ENCODE measurements around the gene NRP1.

The NRP1 gene

GRCh38 chr10:33164060-33164709, 170.3 kb downstream of the NRP1 start:
- no peak overlapping the region for H3K4me3 ChIP-seq (ENCODE audit: low read length)
- no peak for TF ChIP-seq ZNF274 (IDR thresholded peaks at IDR 0.05; ENCODE audit: low read depth, low read length)

- no peak overlapping the region for H3K4me3 ChIP-seq (ENCODE audit: low read length)
- no peak for TF ChIP-seq ZNF274 (IDR thresholded peaks at IDR 0.05; ENCODE audit: low read depth, low read length)
Measured at GRCh38 chr10:33162248-33162575, 172.3 kb downstream of the NRP1 start.

GRCh38 chr10:33161550-33162247, 172.8 kb downstream of the NRP1 start:
- H3K4me3 ChIP-seq (ENCODE audit: low read length): no peak overlapping the region
- TF ChIP-seq ZNF274 (IDR thresholded peaks at IDR 0.05; ENCODE audit: low read depth, low read length): no peak

DNA sequence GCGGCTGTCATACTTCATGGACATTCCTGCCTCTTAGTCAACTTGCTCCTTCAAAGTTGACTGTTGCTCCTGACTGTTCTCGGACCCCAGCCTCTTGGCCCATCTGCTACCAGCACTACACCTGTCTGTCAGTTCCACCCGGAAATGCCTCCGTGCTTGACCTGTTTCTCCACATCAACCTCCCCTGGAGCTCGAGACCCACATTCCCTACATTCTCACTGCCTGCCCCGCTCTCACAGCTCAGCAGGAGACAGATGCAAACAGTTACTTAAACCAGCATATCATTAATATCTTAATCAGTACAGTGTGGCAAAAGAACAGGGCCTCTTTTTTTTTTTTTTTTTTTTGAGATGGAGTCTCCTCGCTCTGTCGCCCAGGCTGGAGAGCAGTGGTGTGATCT, 174.3 kb downstream of the NRP1 start:
- no peak for TF ChIP-seq ZNF274 (IDR thresholded peaks at IDR 0.05; ENCODE audit: low read depth, low read length)
- H3K4me3 ChIP-seq (ENCODE audit: low read length): no peak overlapping the region

DNA sequence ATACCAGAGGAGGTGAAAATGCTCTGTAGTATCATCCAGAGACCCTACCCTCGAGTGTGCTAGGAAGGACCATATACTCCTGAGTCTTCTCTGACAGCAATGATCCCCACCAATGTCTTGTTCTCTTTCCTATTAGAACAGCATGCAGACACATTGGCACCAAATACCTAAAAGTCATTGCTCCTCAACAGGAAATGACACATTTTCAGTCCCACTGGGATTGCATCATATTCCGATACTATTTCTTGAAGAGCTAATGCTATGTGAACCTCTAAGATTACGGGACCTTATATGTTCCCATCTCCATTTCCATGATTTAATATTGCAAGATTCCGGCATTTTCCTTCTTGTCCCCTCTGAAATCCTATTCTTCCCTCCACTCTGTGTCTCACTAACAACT, 177.4 kb downstream of the NRP1 start:
- H3K4me3 ChIP-seq (ENCODE audit: low read length): no peak overlapping the region
- TF ChIP-seq ZNF274 (IDR thresholded peaks at IDR 0.05; ENCODE audit: low read depth, low read length): no peak

DNA sequence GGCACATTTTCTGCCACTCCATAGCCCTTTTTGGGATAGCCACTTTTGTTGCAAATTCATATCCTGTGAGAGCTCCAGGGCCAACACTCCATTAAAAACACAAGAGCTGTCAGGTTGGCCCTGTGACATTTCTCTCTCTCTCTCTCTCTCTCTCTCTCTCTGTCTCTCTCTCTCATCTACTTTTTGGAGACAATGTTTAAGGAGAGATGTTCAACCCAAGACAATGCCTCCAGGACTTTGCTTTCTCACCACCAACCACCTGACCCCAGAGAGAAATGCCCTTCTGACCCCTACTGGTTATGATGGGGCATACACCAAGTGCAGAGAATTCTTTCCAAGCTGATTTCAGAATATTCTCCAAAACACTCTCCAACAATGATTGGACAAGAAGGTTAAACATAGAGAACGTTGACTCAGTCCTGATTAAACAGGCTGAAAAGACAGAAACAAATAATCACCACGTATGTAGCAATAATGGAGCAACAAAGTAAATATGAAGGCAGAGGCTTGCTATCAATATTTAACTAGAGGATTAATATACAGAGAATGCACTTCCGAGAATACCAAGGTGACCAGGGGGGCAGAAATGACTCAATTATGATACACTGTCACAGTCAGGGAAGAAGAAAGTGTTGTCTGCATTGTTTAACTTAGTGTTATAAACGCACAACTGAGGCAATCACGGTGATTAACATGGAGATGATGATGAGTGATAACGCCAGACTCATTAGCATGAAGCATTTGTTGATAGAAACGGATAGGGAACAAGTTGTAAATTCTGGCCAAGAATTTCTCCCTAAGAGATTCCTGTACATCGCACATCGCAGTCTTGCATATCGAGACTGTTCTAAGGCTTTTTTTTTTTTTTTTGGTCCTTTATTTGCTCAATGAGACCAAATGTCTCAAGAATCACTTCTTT, 178.5 kb downstream of the NRP1 start:
- no peak overlapping the region for H3K4me3 ChIP-seq (ENCODE audit: low read length)
- TF ChIP-seq ZNF274 (IDR thresholded peaks at IDR 0.05; ENCODE audit: low read depth, low read length): no peak

DNA sequence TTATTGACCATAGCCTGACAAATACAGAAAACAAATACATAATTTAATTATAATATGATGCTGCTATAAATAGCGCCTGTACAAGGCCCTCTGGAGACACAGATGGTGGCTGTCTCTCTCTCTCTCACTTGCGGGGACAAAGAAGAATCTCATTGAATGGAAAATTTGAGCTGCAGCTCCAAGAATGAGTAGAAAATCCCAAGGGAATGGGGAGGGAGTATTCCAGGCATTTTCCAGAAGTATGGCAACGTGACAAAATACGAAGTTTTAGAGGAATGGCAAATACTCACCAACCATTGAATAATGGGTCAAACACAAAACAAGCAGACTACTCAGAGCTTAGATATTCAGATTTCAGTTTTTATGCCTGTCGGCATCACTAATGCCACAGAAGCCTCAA, 179.9 kb downstream of the NRP1 start:
- H3K4me3 ChIP-seq (ENCODE audit: low read length): no peak overlapping the region
- no peak for TF ChIP-seq ZNF274 (IDR thresholded peaks at IDR 0.05; ENCODE audit: low read depth, low read length)

GRCh38 chr10:33153968-33154327, 180.5 kb downstream of the NRP1 start:
- no peak overlapping the region for H3K4me3 ChIP-seq (ENCODE audit: low read length)
- TF ChIP-seq ZNF274 (IDR thresholded peaks at IDR 0.05; ENCODE audit: low read depth, low read length): no peak

GRCh38 chr10:33153251-33153967, 181.1 kb downstream of the NRP1 start:
- no peak overlapping the region for H3K4me3 ChIP-seq (ENCODE audit: low read length)
- no peak for TF ChIP-seq ZNF274 (IDR thresholded peaks at IDR 0.05; ENCODE audit: low read depth, low read length)

- TF ChIP-seq ZNF274 (IDR thresholded peaks at IDR 0.05; ENCODE audit: low read depth, low read length): no peak
- no peak overlapping the region for H3K4me3 ChIP-seq (ENCODE audit: low read length)
Measured at GRCh38 chr10:33152750-33153149, 181.7 kb downstream of the NRP1 start.

GRCh38 chr10:33152146-33152545, 182.3 kb downstream of the NRP1 start:
- H3K4me3 ChIP-seq (ENCODE audit: low read length): no peak overlapping the region
- TF ChIP-seq ZNF274 (IDR thresholded peaks at IDR 0.05; ENCODE audit: low read depth, low read length): no peak

DNA sequence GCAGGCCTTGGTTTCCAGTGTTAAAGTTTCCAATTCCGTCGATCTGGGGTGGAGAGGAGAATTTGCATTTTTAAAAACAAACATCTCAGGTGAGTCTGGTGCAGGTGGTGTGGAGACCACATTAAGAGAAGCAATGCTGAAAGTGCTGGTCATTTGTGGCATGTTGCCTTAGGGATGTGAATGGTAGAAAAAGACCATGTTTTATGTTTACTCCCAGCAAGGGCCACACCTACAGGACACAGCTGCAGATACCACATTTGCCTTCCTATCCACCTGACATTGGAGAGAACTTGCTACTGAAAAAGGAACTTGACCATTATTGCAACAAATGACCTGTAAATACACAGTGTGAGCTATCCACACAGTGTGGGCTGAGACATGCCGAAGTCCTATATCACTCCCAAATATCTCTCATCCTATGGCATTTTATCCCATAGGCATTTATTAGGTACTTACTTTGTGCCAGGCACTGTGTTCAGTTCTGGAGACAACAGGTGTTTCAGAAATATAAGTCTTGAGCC, 183.1 kb downstream of the NRP1 start:
- H3K4me3 ChIP-seq (ENCODE audit: low read length): no peak overlapping the region
- TF ChIP-seq ZNF274 (IDR thresholded peaks at IDR 0.05; ENCODE audit: low read depth, low read length): no peak

GRCh38 chr10:33150889-33151288, 183.6 kb downstream of the NRP1 start:
- no peak overlapping the region for H3K4me3 ChIP-seq (ENCODE audit: low read length)
- no peak for TF ChIP-seq ZNF274 (IDR thresholded peaks at IDR 0.05; ENCODE audit: low read depth, low read length)

GRCh38 chr10:33150146-33150545, 184.3 kb downstream of the NRP1 start:
- no peak for TF ChIP-seq ZNF274 (IDR thresholded peaks at IDR 0.05; ENCODE audit: low read depth, low read length)
- no peak overlapping the region for H3K4me3 ChIP-seq (ENCODE audit: low read length)

Measured in GM08714 (cell line).